K562 (cell line): ENCODE data around the gene SCYL3. TPM values are rescaled to one million over a fixed set of nuclear protein-coding genes. Genes with fewer than 3 reads are reported as not detected.

Experiments used
- ATAC-seq: fragments of 200-7000 bp; cut with Tn5 transposase; 3 replicates; pipeline ENCODE4 v1.9.1; 2020; ENCODE audit warnings: moderate library complexity
- BruUV-seq: library from RNA; stranded (reverse); fragments of 400-500 nt; replicated peaks from 2 replicates; lab custom pipeline; 2021; lab: Mats Ljungman, UMichigan
- CTCF ChIA-PET: fragments of 300-600 bp; formaldehyde crosslinking; extraction: SDS; loops from one replicate; lab custom pipeline; 2021; ENCODE audit warnings: low intra/inter-chr PET ratio; lab: Yijun Ruan, JAX
- POLR2A ChIA-PET: fragments of 300-600, 350-650 bp; sonication (Branson Sonifier 250); formaldehyde crosslinking; extraction: SDS; loops from one replicate; lab custom pipeline; 2021; ENCODE audit warnings: antibody characterized with exemption, inconsistent platforms; lab: Yijun Ruan, JAX
- DNase-seq, 4 experiments: peaks; one replicate each; pipeline versions ENCODE4 v3.0.0 to v3.0.0-alpha.2; 2011 to 2018; ENCODE audit warnings: low spot score in 3 of 4, mixed read lengths in 3 of 4; ENCODE audit errors: extremely low read depth in 1 of 4
- FAIRE-seq: peaks from 2 replicates; lab custom pipeline; 2011; peaks lifted over from hg19 to GRCh38; lab: Jason Lieb, UNC
- H2AFZ ChIP-seq: 2 replicates; pipeline ENCODE4 v1.6.0; 2011; ENCODE audit warnings: low read depth, low read length, control low read depth, inconsistent platforms
- H3K27ac ChIP-seq: fragments of 200-600 bp; 3 replicates; pipeline ENCODE4 v1.8.0; 2011; ENCODE audit warnings: low read depth, mild to moderate bottlenecking, control low read depth, inconsistent platforms, low read length, moderate library complexity, mixed read lengths; ENCODE audit errors: extremely low read depth
- H3K27me3 ChIP-seq, 2 experiments: fragments of 300-600 bp in 1 of 2; 2 replicates in 1 of 2; 3 replicates in 1 of 2; pipeline versions ENCODE4 v1.6.0 to v1.8.0; 2011; ENCODE audit warnings: inconsistent platforms in 2 of 2, low read length in 2 of 2, mild to moderate bottlenecking in 1 of 2, mixed read lengths in 1 of 2, moderate library complexity in 1 of 2; ENCODE audit not compliant: control insufficient read depth in 2 of 2, insufficient read depth in 2 of 2
- H3K36me3 ChIP-seq: fragments of 300-600 bp; 3 replicates; pipeline ENCODE4 v1.8.0; 2011; ENCODE audit warnings: mild to moderate bottlenecking, low read length, inconsistent platforms; ENCODE audit not compliant: control insufficient read depth, insufficient read depth
- H3K4me1 ChIP-seq, 2 experiments: fragments of 200-600 bp in 1 of 2; replicated peaks in 1 of 2; 2 replicates in 1 of 2; 3 replicates in 1 of 2; pipeline versions ENCODE4 v1.5.1 to v1.8.0; 2011; ENCODE audit warnings: inconsistent platforms in 2 of 2, low read length in 2 of 2, mild to moderate bottlenecking in 1 of 2, mixed read lengths in 1 of 2, moderate library complexity in 1 of 2; ENCODE audit not compliant: control insufficient read depth in 2 of 2, insufficient read depth in 2 of 2
- H3K4me2 ChIP-seq: 2 replicates; pipeline ENCODE4 v1.6.1; 2011; ENCODE audit warnings: low read length, control low read depth, inconsistent platforms, mixed read lengths; ENCODE audit not compliant: insufficient read depth
- H3K4me3 ChIP-seq: fragments of 200-600 bp; sonication (generic), shearing (Covaris generic); 2 replicates; pipeline ENCODE4 v1.5.1; 2016; ENCODE audit warnings: control low read depth, inconsistent platforms
- H3K79me2 ChIP-seq: fragments of 200-600 bp; 3 replicates; pipeline ENCODE4 v1.8.0; 2011; ENCODE audit warnings: low read length, inconsistent platforms; ENCODE audit not compliant: control insufficient read depth, insufficient read depth
- H3K9ac ChIP-seq, 2 experiments: 2 replicates each; pipeline versions ENCODE4 v1.6.0 to v1.6.1; 2011; ENCODE audit warnings: low read depth in 2 of 2, low read length in 2 of 2, control low read depth in 1 of 2, inconsistent platforms in 1 of 2, mild to moderate bottlenecking in 1 of 2, mixed read lengths in 1 of 2; ENCODE audit not compliant: insufficient read depth in 1 of 2
- H3K9me1 ChIP-seq: one replicate; pipeline ENCODE4 v1.6.0; 2011; ENCODE audit warnings: inconsistent platforms, mild to moderate bottlenecking, low read length, moderate library complexity; ENCODE audit not compliant: control insufficient read depth, insufficient read depth
- H3K9me3 ChIP-seq: replicated peaks from 2 replicates; pipeline ENCODE4 v1.5.1; 2011; ENCODE audit warnings: low read depth, low read length, inconsistent platforms; ENCODE audit not compliant: control insufficient read depth, insufficient read depth
- H4K20me1 ChIP-seq: replicated peaks from 2 replicates; pipeline ENCODE4 v1.6.1; 2011; ENCODE audit warnings: low read length, inconsistent platforms, mixed read lengths; ENCODE audit not compliant: control insufficient read depth, insufficient read depth
- ARID4B ChIP-seq: sonication (generic); formaldehyde crosslinking; IDR thresholded peaks from 2 replicates; pipeline ENCODE4 v1.8.0; 2022; ENCODE audit warnings: mild to moderate bottlenecking, missing genetic modification reagents
- ATF4 ChIP-seq: fragments of 450-650 bp; formaldehyde crosslinking; IDR thresholded peaks from 2 replicates; pipeline ENCODE4 v1.4.0; 2022; ENCODE audit warnings: mild to moderate bottlenecking, moderate library complexity
- BCOR ChIP-seq: fragments of 450-650 bp; IDR thresholded peaks from 2 replicates; pipeline ENCODE4 v1.6.1; 2016
- BHLHE40 ChIP-seq: IDR thresholded peaks from 2 replicates; pipeline ENCODE4 v1.6.1; 2011; ENCODE audit warnings: low read length, improper control_type of control experiment
- ELF1 ChIP-seq: fragments of 200-800 bp; sonication (Bioruptor generic); IDR thresholded peaks from 2 replicates; pipeline ENCODE4 v1.6.1; 2016; ENCODE audit warnings: missing genetic modification characterization, missing compliant biosample characterization
- HEY1 ChIP-seq: fragments of 250-450 bp; sonication (Bioruptor Pico); IDR thresholded peaks from 2 replicates; pipeline ENCODE4 v1.5.0; 2020; ENCODE audit warnings: mild to moderate bottlenecking, moderate library complexity, borderline replicate concordance
- HIVEP1 ChIP-seq: fragments of 250-450 bp; sonication (Bioruptor Pico); IDR thresholded peaks from 2 replicates; pipeline ENCODE4 v1.4.0; 2020; ENCODE audit warnings: mild to moderate bottlenecking
- PML ChIP-seq: IDR thresholded peaks from 2 replicates; pipeline ENCODE4 v1.6.1; 2012; ENCODE audit warnings: low read length, inconsistent platforms
- THRAP3 ChIP-seq: fragments of 450-650 bp; IDR thresholded peaks from 2 replicates; pipeline ENCODE4 v1.6.1; 2016; ENCODE audit warnings: mild to moderate bottlenecking, inconsistent platforms, borderline replicate concordance
- ZFPM2 ChIP-seq: fragments of 250-450 bp; sonication (Bioruptor Pico); IDR thresholded peaks from 2 replicates; pipeline ENCODE4 v1.5.1; 2022; ENCODE audit warnings: mild to moderate bottlenecking
- ZNF121 ChIP-seq: sonication (generic); formaldehyde crosslinking; conservative IDR thresholded peaks from 2 replicates; pipeline ENCODE4 v1.8.0; 2022; ENCODE audit warnings: missing genetic modification reagents
- ZNF146 ChIP-seq: IDR thresholded peaks from one replicate; pipeline ENCODE4 v1.6.1; 2018; ENCODE audit warnings: missing compliant biosample characterization; ENCODE audit not compliant: unreplicated experiment
- ZNF589 ChIP-seq: fragments of 200-800 bp; sonication (Bioruptor generic); IDR thresholded peaks from 2 replicates; pipeline ENCODE4 v1.6.1; 2016; ENCODE audit warnings: low read depth, missing genetic modification characterization, missing compliant biosample characterization
- WGBS: fragments of 100-300 bp; shearing (Covaris generic); methylation state at CpG from one replicate; pipeline ENCODE4 v1.1.6; 2016; ENCODE audit warnings: low coverage, mixed read lengths; ENCODE audit not compliant: insufficient coverage; ENCODE audit errors: missing lambda C conversion rate; 5-methylcytosine and 5-hydroxymethylcytosine counted together
- in situ Hi-C: fragments of 300-500 bp; cut with MboI; formaldehyde crosslinking; loops from 4 replicates; pipeline ENCODE4 v1.15.0; 2018; ENCODE audit warnings: inconsistent platforms, mixed read lengths
- intact Hi-C: fragments of 100-400 bp; cut with micrococcal nuclease; formaldehyde crosslinking; loops from 2 replicates; pipeline ENCODE4 v1.14.2; 2022
- polyA plus RNA-seq, 8 experiments: library from polyadenylated mRNA; depleted of rRNA in 4 of 8; stranded (reverse) in 5 of 8; unstranded in 3 of 8; fragments of >200 nt; fragmentation: Nextera tagmentation in 2 of 8; fragmentation: Illumina TruSeq in 1 of 8; extraction: Ambion mirVana in 2 of 8; extraction: Trizol in 1 of 8; gene quantifications; 2 replicates each; pipeline versions ENCODE4 v1.2.1 to v1.2.3, GENCODE V29; 2011 to 2014; ENCODE audit warnings: inconsistent platforms in 1 of 8, missing spikeins in 1 of 8
- total RNA-seq, 7 experiments: library from RNA; depleted of rRNA in 6 of 7; stranded (reverse); fragments of >200 nt in 6 of 7; fragmentation: Illumina TruSeq in 2 of 7; extraction: Trizol in 2 of 7; gene quantifications; 2 replicates each; pipeline versions ENCODE4 v1.2.1 to v1.2.3, GENCODE V29; 2011 to 2021; ENCODE audit warnings: low replicate concordance in 1 of 7

SCYL3 gene
- total and polyA plus RNA-seq, 9 of the 15 experiments (the other 6 are each of a cell fraction or from before 2014, with no cell fraction given): 3.6 to 11.4 (median 7.1) TPM

GRCh38 chr1:169838942-169839341, 54.8 kb downstream of the SCYL3 start:
- H3K9ac ChIP-seq: no peak overlapping the region
- 68% methylated on average over 4 of the region's 4 CpGs for WGBS
- H3K4me2 ChIP-seq: no peak overlapping the region
- no peaks in the 10 kb centered on the region for H3K9me1 ChIP-seq
- no peak overlapping the region for H2AFZ ChIP-seq
- H3K4me3 ChIP-seq: no peak overlapping the region
- H3K27ac ChIP-seq: no peak overlapping the region
- peak; percentile 82 for TF ChIP-seq ZNF146 (CRISPR knock-in tag)
- no peak for TF ChIP-seq ELF1 (tag)
- no peak for TF ChIP-seq BCOR
- TF ChIP-seq PML: no peak
- no peak for DNase-seq
- in situ Hi-C loops: no loop called here
- no TSS peak for BruUV-seq
- no peaks in the 10 kb centered on the region for H3K9me3 ChIP-seq
- H3K4me1 ChIP-seq: no peaks in the 10 kb centered on the region
- H3K36me3 ChIP-seq: peaks cover 83% of the 10 kb centered on the region
- no peak for ATAC-seq
- H3K27me3 ChIP-seq: no peaks in the 10 kb centered on the region
- H3K79me2 ChIP-seq: peaks cover 9% of the 10 kb centered on the region; the same call in 1 of the 3 replicates
- CTCF ChIA-PET: no interaction called here
- intact Hi-C loops: no loop called here
- POLR2A ChIA-PET: no interaction called here
- H4K20me1 ChIP-seq: no peaks in the 10 kb centered on the region
- no peak for FAIRE-seq

GRCh38 chr1:169836198-169836597, 57.5 kb downstream of the SCYL3 start:
- FAIRE-seq (no peak), DNase-seq (no peak), ATAC-seq (no peak)
- in situ Hi-C loops: no loop called here
- no peak overlapping the region for H3K4me2 ChIP-seq
- H4K20me1 ChIP-seq: no peaks in the 10 kb centered on the region
- ChIA-PET CTCF (no interaction called here), POLR2A (no interaction called here)
- no peaks in the 10 kb centered on the region for H3K9me1 ChIP-seq
- no peak overlapping the region for H3K27ac ChIP-seq
- no peak overlapping the region for H3K4me3 ChIP-seq
- H3K9ac ChIP-seq: no peak overlapping the region
- H3K4me1 ChIP-seq: no peaks in the 10 kb centered on the region
- H3K27me3 ChIP-seq: no peaks in the 10 kb centered on the region
- intact Hi-C loops: no loop called here
- no peaks in the 10 kb centered on the region for H3K9me3 ChIP-seq
- no TSS peak for BruUV-seq
- peaks cover 83% of the 10 kb centered on the region for H3K36me3 ChIP-seq
- no peak overlapping the region for H2AFZ ChIP-seq
- peaks cover 9% of the 10 kb centered on the region; the same call in 1 of the 3 replicates for H3K79me2 ChIP-seq
- WGBS: 100% methylated on average over 1 of the region's 1 CpG
- TF ChIP-seq HEY1 (CRISPR knock-in tag): no peak
- no peak for TF ChIP-seq ARID4B (CRISPR knock-in tag)
- no peak for TF ChIP-seq BHLHE40
- TF ChIP-seq THRAP3: no peak
- no peak for TF ChIP-seq HIVEP1 (CRISPR knock-in tag)
- TF ChIP-seq ZNF121 (CRISPR knock-in tag): no peak
- TF ChIP-seq ATF4 (CRISPR knock-in tag): no peak
- no peak for TF ChIP-seq ZNF589 (CRISPR knock-in tag)
- no peak for TF ChIP-seq ZFPM2
